Measurements from ENCODE around the gene HDAC4. TPM values are rescaled to one million over a fixed set of nuclear protein-coding genes. Genes with fewer than 3 reads are reported as not detected.

The HDAC4 gene
- total RNA-seq, 4 donors from 2014 or later = 24.8 to 82.9 (median 41.3) TPM

GRCh38 chr2:239312081-239312511 lies 88.7 kb downstream of the HDAC4 start:
- TF ChIP-seq CTCF (IDR thresholded peaks at IDR 0.05; ENCODE audit: low read depth) = no peak

GRCh38 chr2:239311132-239312040 lies 89.4 kb downstream of the HDAC4 start:
- no peak for TF ChIP-seq CTCF (IDR thresholded peaks at IDR 0.05; ENCODE audit: low read depth)

DNA sequence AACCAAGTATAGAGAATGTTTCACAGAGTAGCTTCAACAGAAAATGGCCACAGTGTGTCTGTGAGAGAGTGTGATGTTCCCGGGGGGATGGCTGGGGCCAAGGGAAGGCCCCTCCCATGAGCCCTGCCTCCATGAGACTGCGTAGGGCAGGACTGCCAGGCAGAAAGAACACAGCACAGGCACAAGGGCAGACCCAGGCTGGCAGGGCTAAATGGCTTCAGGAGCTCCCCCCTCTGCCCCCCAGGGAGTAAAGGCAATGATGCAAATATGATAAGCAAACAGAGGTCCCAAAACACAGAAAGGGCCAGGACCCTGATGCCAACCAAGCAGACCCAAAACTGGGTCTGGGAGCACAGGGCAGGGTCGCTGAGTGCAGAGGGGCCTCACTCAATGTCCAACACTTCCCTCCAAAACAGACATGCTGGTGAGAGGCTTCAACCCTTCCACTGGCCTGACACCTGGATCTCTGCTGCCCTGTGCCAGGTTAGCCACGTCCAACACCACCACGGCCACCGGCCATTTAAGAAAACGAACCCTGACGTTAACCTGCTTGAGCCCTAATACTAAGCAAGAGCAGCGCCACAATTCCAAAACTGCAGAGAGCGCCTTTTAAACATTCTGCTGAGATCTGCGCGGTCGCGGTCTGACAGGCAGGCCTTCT lies 90.3 kb downstream of the HDAC4 start:
- TF ChIP-seq CTCF (IDR thresholded peaks at IDR 0.05; ENCODE audit: low read depth) = no peak

- TF ChIP-seq CTCF (IDR thresholded peaks at IDR 0.05; ENCODE audit: low read depth) = no peak
These were observed 91.2 kb downstream of the HDAC4 start for GRCh38 chr2:239309398-239310245.

GRCh38 chr2:239308661-239309397 lies 92.0 kb downstream of the HDAC4 start:
- TF ChIP-seq CTCF (IDR thresholded peaks at IDR 0.05; ENCODE audit: low read depth) = no peak

GRCh38 chr2:239307921-239308613 lies 92.8 kb downstream of the HDAC4 start:
- no peak for TF ChIP-seq CTCF (IDR thresholded peaks at IDR 0.05; ENCODE audit: low read depth)

Measured in subcutaneous adipose tissue (tissue), 4 donors.